GM12801 (cell line): ENCODE data around the gene IL12RB2.

Experiments
- TF ChIP-seq, protein P1 (sequence below): IDR thresholded peaks from one replicate; pipeline ENCODE4 v1.5.1; 2011; ENCODE audit warnings: control low read depth; ENCODE audit not compliant: insufficient read length; ENCODE audit errors: extremely low read depth

The IL12RB2 gene

DNA sequence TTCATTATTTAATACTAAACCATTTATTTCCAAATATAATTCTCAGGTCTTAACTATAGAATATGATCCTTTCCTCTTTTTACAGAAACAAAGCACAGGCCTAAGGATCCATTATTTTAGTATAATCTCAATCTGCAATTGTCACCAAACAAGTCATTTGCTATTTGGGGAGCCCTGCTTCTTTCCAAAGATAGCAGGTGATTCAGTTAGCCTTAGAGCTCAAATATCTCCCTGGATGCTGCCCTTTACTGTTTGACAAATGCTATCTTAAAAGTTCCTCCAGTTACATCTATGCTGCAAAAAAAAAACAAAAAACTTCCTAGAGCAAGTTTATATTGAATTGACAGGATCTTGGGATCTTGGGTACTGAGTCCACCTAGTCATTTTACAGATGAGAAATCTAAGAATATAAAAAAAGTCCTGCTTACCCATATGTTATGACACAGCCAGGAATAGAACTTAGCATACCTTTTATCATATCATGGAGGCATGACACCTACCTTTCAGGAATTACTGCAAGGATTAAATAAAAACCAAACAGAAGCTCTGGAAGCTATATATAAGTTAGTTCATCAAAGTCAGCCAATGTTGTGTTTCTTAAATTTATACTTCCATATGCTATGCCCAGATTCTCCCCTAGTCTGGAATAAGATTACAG, 113.3 kb downstream of the IL12RB2 start:
- TF ChIP-seq, protein P1, sequence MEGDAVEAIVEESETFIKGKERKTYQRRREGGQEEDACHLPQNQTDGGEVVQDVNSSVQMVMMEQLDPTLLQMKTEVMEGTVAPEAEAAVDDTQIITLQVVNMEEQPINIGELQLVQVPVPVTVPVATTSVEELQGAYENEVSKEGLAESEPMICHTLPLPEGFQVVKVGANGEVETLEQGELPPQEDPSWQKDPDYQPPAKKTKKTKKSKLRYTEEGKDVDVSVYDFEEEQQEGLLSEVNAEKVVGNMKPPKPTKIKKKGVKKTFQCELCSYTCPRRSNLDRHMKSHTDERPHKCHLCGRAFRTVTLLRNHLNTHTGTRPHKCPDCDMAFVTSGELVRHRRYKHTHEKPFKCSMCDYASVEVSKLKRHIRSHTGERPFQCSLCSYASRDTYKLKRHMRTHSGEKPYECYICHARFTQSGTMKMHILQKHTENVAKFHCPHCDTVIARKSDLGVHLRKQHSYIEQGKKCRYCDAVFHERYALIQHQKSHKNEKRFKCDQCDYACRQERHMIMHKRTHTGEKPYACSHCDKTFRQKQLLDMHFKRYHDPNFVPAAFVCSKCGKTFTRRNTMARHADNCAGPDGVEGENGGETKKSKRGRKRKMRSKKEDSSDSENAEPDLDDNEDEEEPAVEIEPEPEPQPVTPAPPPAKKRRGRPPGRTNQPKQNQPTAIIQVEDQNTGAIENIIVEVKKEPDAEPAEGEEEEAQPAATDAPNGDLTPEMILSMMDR: no peak

DNA sequence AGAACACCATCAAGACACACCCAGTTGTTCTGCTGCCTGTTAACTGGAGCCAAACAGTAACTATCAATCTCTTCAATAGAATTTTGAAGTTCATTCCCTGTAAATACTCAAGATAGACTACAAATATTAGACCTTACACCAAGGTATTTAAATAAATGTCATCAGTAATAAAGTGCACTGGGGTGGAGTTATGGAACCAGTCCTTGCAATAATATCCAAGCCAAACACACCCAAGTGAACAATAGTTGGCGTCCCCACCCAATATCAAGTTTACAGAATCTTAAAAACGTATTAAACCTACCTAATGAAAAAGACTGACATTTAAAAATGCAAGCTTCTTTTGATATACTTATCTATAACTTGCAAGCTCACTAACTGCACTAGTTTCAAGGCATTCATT, 119.8 kb downstream of the IL12RB2 start:
- TF ChIP-seq, protein P1: no peak

DNA sequence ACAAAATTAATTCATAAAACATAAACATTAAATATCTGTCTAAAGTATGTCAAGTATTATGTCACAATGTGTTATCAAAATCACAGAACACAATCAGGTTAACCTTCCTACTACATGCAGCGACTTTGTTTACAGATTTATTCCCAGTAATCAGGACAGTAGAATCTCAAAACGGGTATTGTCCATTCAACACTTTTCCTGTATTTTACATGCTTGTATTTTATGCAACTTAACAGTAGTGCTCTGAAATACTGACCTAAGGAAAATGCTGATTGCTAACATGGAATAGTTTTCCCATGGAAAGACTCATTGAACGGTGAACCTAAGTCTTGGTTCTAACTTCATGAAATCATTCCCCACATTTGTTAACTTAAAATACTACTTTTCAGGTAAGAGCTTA, 120.3 kb downstream of the IL12RB2 start:
- TF ChIP-seq, protein P1: no peak

DNA sequence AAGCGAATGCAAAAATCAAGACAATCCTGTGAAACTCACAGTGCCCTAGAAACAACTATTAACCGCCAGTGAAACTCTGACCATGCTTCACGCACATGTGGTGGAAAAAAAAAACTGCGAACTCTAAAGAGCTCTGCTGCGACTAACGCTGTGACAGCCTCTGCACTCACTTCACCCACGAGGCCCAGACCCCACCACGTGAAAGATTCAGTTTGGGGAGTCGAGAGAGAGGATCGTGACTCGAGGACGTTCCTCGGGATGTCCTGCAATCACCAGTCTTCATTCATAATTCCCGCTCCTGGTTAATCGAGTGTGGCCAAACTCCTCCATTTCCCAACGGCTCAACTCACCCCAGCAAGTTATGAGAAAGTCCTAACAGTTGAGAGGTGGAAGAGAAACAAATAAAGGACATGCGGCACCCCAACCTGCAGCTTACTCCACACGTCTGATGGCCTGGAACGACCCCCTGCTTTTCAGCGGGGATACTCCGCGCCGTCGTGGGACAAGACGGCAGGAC, 121.4 kb downstream of the IL12RB2 start:
- TF ChIP-seq, protein P1: no peak

DNA sequence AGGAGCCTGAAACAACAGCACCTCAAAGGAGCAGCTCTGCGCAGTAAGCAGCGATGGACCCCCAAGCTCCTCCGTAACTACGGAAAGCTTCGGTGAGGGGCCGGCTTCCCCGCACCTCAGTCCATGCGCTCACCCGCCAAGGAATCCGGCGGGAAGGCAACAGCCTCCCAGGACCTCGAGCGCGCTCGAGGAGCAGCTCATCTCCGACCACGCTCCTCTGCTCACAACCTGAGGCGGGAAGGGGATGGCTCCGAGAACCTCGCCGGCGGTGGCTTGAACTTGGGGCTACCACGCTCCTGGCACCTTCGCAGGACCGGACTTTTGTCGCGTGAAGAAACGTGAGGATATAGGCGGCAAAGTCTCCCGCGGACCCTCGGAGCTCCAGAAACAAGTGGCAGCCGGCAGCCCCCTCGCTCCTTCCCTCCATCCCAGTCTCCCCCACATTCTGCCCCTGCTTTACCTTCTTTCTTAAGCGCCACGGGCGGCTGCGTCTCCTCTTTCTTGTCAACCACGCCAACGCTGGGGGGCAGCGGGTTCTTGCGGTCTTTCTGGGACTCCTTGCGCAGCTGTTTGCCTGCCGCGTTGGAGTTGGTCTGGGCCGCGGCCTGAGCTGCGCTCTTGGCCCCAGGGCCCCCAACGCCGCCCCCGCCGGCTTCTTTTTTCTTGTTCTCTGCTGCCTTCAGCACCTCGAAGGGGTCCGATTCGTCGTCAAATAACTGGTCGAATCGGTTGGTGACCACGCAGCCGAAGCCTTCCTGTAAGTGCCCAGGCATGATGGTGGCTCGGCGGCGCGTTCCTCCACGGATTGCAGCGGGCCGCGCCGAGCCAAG, 122.1 kb downstream of the IL12RB2 start:
- TF ChIP-seq, protein P1: no peak

DNA sequence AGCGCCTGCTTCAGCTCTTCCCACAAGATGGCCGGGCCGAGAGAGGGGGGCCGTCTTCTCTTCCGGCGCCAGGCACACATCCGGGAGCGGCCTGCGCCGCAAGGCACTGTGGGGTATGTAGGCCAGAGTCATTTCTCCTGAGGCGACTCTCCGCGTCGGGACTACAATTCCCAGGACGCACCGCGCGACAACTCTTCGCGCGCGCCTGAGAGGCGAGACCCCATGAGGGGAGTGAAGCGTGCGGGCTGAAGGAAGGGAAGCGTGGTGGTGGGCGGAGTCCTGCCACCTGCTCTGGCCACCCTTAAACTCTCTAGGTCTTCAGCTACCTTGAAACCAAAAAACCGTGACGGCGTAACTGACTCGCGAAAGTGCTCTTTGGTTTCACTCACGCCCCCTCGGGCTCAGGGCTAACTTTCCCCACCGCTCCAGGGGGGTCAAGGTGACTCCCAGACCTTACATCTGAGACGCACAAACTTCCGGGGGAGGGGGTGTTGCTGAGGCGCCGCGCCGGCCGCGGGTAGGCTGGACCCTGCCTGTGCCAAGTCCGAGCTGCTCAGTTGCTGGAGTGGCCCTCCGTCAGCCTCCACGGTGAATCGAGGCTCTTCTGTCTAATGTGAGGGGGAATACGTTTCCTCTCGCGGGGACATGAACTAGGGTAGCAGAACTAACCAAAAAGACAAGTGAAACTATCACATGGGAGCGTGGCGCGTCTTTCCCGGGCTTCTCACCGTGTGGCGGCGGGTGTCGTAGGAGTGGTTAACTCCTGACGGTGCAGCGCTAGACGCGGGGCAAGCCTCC, 122.9 kb downstream of the IL12RB2 start, which contains the start of gene SERBP1:
TSS of gene SERBP1 (minus strand) at position 45 of the 798 bp plus-strand sequence. CDS start 102 bp downstream, outside the sequence.
- TF ChIP-seq, protein P1: no peak
